Stimulated activated CD8-positive, alpha-beta memory T cell treated with anti-CD3 and anti-CD28 coated beads, Interleukin-7, amount 100 ng/mL, for 48 hours (primary cell): ENCODE measurements around the gene CHST8.

Source experiments
- DNase-seq, 2 donors: peaks; one replicate each; pipeline ENCODE4 v3.0.0-alpha.2; 2020; ENCODE audit warnings: low read depth in 1 of 2; ENCODE audit errors: extremely low read depth in 1 of 2

CHST8 gene

GRCh38 chr19:33756177-33756576 is 134.4 kb downstream of the CHST8 start:
- no peak for DNase-seq

- DNase-seq = no peak
Observed at GRCh38 chr19:33758541-33759013, 136.8 kb downstream of the CHST8 start.

GRCh38 chr19:33759356-33759755 is 137.6 kb downstream of the CHST8 start:
- DNase-seq = no peak

GRCh38 chr19:33763633-33764371 is 142.0 kb downstream of the CHST8 start:
- DNase-seq = no peak

GRCh38 chr19:33766623-33767022 is 144.9 kb downstream of the CHST8 start:
- no peak for DNase-seq

GRCh38 chr19:33767898-33768413 is 146.2 kb downstream of the CHST8 start:
- no peak for DNase-seq

- DNase-seq = no peak
Observed at GRCh38 chr19:33769208-33769607, 147.5 kb downstream of the CHST8 start.

- DNase-seq = no peak
Observed at GRCh38 chr19:33770107-33770506, 148.4 kb downstream of the CHST8 start.

GRCh38 chr19:33771384-33772101 is 149.8 kb downstream of the CHST8 start:
- no peak for DNase-seq

GRCh38 chr19:33772102-33772857 is 150.5 kb downstream of the CHST8 start:
- no peak for DNase-seq

- DNase-seq = no peak
Observed at GRCh38 chr19:33772858-33773180, 151.1 kb downstream of the CHST8 start.

GRCh38 chr19:33773704-33774624 is 152.2 kb downstream of the CHST8 start:
- DNase-seq = no peak

- no peak for DNase-seq
Observed at GRCh38 chr19:33774751-33775150, 153.0 kb downstream of the CHST8 start.

- DNase-seq = no peak
Observed at GRCh38 chr19:33775731-33776487, 154.2 kb downstream of the CHST8 start.

GRCh38 chr19:33777351-33777750 is 155.6 kb downstream of the CHST8 start:
- no peak for DNase-seq

- DNase-seq = no peak
Observed at GRCh38 chr19:33777753-33778088, 156.0 kb downstream of the CHST8 start.

GRCh38 chr19:33778089-33778791 is 156.5 kb downstream of the CHST8 start:
- DNase-seq = peak; percentile 69 to 70

GRCh38 chr19:33779849-33780248 is 158.1 kb downstream of the CHST8 start:
- DNase-seq = no peak

GRCh38 chr19:33780251-33780650 is 158.5 kb downstream of the CHST8 start:
- no peak for DNase-seq
